Measurements from ENCODE around the gene TICRR. TPM values are rescaled to one million over a fixed set of nuclear protein-coding genes. Genes with fewer than 3 reads are reported as not detected.
"Not testable (repeated sequence)": the region's sequence is repeated elsewhere in the genome, so short reads cannot be mapped to it uniquely, and the experiment has no call there.

Gene TICRR
- total and polyA plus RNA-seq, 2 experiments from 2014 or later, result 0.91 to 2.3 TPM

DNA sequence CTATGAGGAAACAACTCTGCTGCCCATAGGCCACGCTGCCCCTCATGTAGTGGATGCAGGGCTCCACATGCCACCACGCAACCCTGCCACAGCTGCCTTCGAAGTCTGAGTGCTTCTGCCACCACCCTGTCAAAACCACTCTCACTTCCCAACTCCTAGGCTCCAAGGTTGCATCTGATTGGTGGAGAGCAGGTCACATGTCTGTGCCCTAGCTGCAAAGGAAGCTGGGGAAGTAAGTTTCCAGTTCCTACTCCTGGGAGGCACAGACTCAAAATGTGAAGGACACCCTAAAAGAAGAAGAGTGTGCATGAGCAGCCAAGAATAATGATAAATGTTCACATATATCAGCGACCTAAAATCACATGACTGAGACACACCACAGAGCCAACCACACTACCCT lies 31.9 kb upstream of the TICRR start:
- Histone ChIP-seq H3K4me1 (ENCODE audit: insufficient read depth) (no peaks in the 10 kb centered on the region), H4K20me1 (ENCODE audit: insufficient read depth, poor library complexity, severe bottlenecking) (no peaks in the 10 kb centered on the region), H3K27ac (no peak overlapping the region), H3K4me2 (no peak overlapping the region), H3K4me3 (no peak overlapping the region), H3K36me3 (replicated peaks; ENCODE audit: insufficient read depth, low read depth) (no peaks in the 10 kb centered on the region), H3K27me3 (no peaks in the 10 kb centered on the region), H2AFZ (no peak overlapping the region), H3K79me2 (no peaks in the 10 kb centered on the region), H3K9me2 (replicated peaks; ENCODE audit: insufficient read depth) (no peaks in the 10 kb centered on the region), H3K9me3 (ENCODE audit: low read depth) (no peaks in the 10 kb centered on the region)
- 90% methylated on average over 4 of the region's 4 CpGs for WGBS (ENCODE audit: low lambda C conversion rate, missing lambda C conversion rate)
- TF ChIP-seq, protein P1, sequence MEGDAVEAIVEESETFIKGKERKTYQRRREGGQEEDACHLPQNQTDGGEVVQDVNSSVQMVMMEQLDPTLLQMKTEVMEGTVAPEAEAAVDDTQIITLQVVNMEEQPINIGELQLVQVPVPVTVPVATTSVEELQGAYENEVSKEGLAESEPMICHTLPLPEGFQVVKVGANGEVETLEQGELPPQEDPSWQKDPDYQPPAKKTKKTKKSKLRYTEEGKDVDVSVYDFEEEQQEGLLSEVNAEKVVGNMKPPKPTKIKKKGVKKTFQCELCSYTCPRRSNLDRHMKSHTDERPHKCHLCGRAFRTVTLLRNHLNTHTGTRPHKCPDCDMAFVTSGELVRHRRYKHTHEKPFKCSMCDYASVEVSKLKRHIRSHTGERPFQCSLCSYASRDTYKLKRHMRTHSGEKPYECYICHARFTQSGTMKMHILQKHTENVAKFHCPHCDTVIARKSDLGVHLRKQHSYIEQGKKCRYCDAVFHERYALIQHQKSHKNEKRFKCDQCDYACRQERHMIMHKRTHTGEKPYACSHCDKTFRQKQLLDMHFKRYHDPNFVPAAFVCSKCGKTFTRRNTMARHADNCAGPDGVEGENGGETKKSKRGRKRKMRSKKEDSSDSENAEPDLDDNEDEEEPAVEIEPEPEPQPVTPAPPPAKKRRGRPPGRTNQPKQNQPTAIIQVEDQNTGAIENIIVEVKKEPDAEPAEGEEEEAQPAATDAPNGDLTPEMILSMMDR (IDR thresholded peaks at IDR 0.05; ENCODE audit: poor library complexity), result no peak
- no peak for TF ChIP-seq EZH2 (IDR thresholded peaks at IDR 0.05; ENCODE audit: borderline replicate concordance)
- TF ChIP-seq EZH2phosphoT487 (IDR thresholded peaks at IDR 0.05; ENCODE audit: low read depth, severe bottlenecking, unreplicated experiment), result no peak
- no peak for DNase-seq (ENCODE audit: low spot score)

DNA sequence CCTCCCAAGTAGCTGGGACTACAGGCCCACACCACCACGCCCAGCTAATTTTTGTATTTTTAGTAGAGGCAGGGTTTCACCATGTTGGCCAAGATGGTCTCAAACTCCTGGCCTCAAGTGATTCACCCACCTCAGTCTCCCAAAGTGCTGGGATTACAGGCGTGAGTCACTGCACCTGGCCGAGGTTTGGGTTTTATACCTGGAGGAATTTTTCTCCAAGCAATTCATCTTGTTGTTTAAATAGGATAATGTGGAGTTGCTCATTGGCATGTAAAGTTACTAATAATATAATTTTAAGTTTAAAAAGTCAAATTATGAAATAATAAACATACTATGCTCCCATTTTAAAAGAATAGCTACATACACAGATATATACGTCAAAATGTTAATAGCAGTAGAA lies 26.1 kb upstream of the TICRR start:
- H3K36me3 ChIP-seq (replicated peaks; ENCODE audit: insufficient read depth, low read depth); H3K79me2 ChIP-seq; H3K9me2 ChIP-seq (replicated peaks; ENCODE audit: insufficient read depth); H3K4me3 ChIP-seq; H3K27ac ChIP-seq; H3K27me3 ChIP-seq; H4K20me1 ChIP-seq (ENCODE audit: insufficient read depth, poor library complexity, severe bottlenecking); H3K4me1 ChIP-seq (ENCODE audit: insufficient read depth); H2AFZ ChIP-seq; H3K4me2 ChIP-seq; H3K9me3 ChIP-seq (ENCODE audit: low read depth); DNase-seq (ENCODE audit: low spot score): not testable (repeated sequence)
- WGBS (ENCODE audit: low lambda C conversion rate, missing lambda C conversion rate), result 90% methylated on average over 4 of the region's 4 CpGs

DNA sequence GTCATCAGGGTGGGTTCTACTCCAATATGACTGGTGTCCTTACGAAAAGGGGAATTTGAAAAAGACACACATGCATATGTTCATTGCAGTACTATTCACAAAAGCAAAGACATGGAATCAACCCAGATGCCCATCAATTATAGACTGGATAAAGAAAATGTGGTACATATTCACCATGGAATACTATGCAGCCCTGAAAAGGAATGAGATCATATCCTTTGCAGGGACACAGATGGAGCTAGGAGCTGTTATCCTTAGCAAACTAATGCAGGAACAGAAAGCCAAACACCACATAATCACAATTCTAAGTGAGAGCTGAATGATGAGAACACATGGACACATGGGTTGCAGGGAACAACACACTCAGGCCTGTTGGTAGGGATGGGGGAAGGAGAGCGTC lies 24.8 kb upstream of the TICRR start:
- Histone ChIP-seq H3K9me3 (ENCODE audit: low read depth) (no peaks in the 10 kb centered on the region), H3K4me3 (no peak overlapping the region), H3K27ac (no peak overlapping the region), H3K27me3 (no peaks in the 10 kb centered on the region), H3K36me3 (replicated peaks; ENCODE audit: insufficient read depth, low read depth) (no peaks in the 10 kb centered on the region), H3K79me2 (no peaks in the 10 kb centered on the region), H3K4me1 (ENCODE audit: insufficient read depth) (no peaks in the 10 kb centered on the region), H2AFZ (no peak overlapping the region), H4K20me1 (ENCODE audit: insufficient read depth, poor library complexity, severe bottlenecking) (no peaks in the 10 kb centered on the region), H3K4me2 (no peak overlapping the region), H3K9me2 (replicated peaks; ENCODE audit: insufficient read depth) (no peaks in the 10 kb centered on the region)
- 44% methylated on average over 2 of the region's 2 CpGs for WGBS (ENCODE audit: low lambda C conversion rate, missing lambda C conversion rate)
- TF ChIP-seq, protein P1 (IDR thresholded peaks at IDR 0.05; ENCODE audit: poor library complexity), result no peak
- no peak for DNase-seq (ENCODE audit: low spot score)

DNA sequence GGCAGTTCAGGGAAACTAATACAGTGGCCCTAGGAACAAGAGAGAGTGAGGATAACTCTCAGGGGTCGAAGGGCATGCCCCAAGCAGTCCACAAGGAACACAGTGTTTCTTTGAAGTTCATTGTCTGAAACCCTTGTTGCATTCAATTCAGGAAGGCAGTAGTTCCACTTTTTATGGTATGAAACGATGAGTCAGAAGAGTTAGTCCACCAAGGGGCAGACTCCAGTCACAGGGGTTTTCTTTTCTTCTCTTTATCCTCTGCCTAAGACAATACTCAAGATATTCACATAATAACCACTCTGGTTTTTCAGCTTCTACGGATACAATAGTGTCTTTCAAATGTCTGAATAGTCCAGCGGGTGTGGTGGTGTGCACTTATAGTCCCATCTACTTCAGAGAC lies 23.7 kb upstream of the TICRR start:
- Histone ChIP-seq H3K9me3 (ENCODE audit: low read depth) (no peaks in the 10 kb centered on the region), H3K4me2 (no peak overlapping the region), H2AFZ (peak overlapping the region; percentile 16), H3K9me2 (replicated peaks; ENCODE audit: insufficient read depth) (no peaks in the 10 kb centered on the region), H3K27me3 (no peaks in the 10 kb centered on the region), H3K36me3 (replicated peaks; ENCODE audit: insufficient read depth, low read depth) (no peaks in the 10 kb centered on the region), H3K4me3 (no peak overlapping the region), H3K79me2 (no peaks in the 10 kb centered on the region), H3K27ac (peak overlapping the region; percentile 29), H3K4me1 (ENCODE audit: insufficient read depth) (no peaks in the 10 kb centered on the region), H4K20me1 (ENCODE audit: insufficient read depth, poor library complexity, severe bottlenecking) (no peaks in the 10 kb centered on the region)
- DNase-seq (ENCODE audit: low spot score), result no peak
- no peak for TF ChIP-seq EZH2phosphoT487 (IDR thresholded peaks at IDR 0.05; ENCODE audit: low read depth, severe bottlenecking, unreplicated experiment)
- TF ChIP-seq EZH2 (IDR thresholded peaks at IDR 0.05; ENCODE audit: borderline replicate concordance), result no peak
- TF ChIP-seq, protein P1 (IDR thresholded peaks at IDR 0.05; ENCODE audit: poor library complexity), result no peak
- WGBS (ENCODE audit: low lambda C conversion rate, missing lambda C conversion rate), result 65% methylated on average over 4 of the region's 4 CpGs

All from hepatocyte (in vitro differentiated cells).